Skeletal muscle tissue (tissue), 4 donors: ENCODE data around the gene GFRA4. TPM values are rescaled to one million over a fixed set of nuclear protein-coding genes. Genes with fewer than 3 reads are reported as not detected.

Source experiments
- H3K27ac ChIP-seq: one replicate; pipeline ENCODE4 v1.7.0; 2013; ENCODE audit warnings: mild to moderate bottlenecking, low read depth, low read length, inconsistent platforms
- H3K27me3 ChIP-seq, 3 donors: one replicate each; pipeline ENCODE4 v1.7.0; 2013; ENCODE audit warnings: low read length in 3 of 3; ENCODE audit not compliant: control insufficient read depth in 3 of 3, insufficient read depth in 3 of 3
- H3K36me3 ChIP-seq, 3 donors: one replicate each; pipeline ENCODE4 v1.7.0; 2013; ENCODE audit warnings: low read length in 3 of 3; ENCODE audit not compliant: control insufficient read depth in 3 of 3, insufficient read depth in 3 of 3
- H3K4me1 ChIP-seq, 3 donors: one replicate each; pipeline ENCODE4 v1.7.0; 2013; ENCODE audit warnings: low read length in 3 of 3, mild to moderate bottlenecking in 3 of 3; ENCODE audit not compliant: control insufficient read depth in 3 of 3, insufficient read depth in 3 of 3
- H3K4me3 ChIP-seq, 3 donors: one replicate each; pipeline ENCODE4 v1.7.0; 2013; ENCODE audit warnings: low read length in 3 of 3
- H3K9ac ChIP-seq, 3 donors: one replicate each; pipeline ENCODE4 v1.7.0; 2013; ENCODE audit warnings: low read length in 3 of 3, mild to moderate bottlenecking in 3 of 3, moderate library complexity in 2 of 3, low read depth in 1 of 3
- H3K9me3 ChIP-seq, 3 donors: one replicate each; pipeline ENCODE4 v1.7.0; 2013; ENCODE audit warnings: low read length in 3 of 3; ENCODE audit not compliant: control insufficient read depth in 3 of 3
- total RNA-seq: library from RNA; depleted of rRNA; stranded (reverse); fragments of >200 nt; gene quantifications from one replicate; pipeline ENCODE4 v1.2.3, GENCODE V29; 2014
- donor health status: Osteomylitis.

Gene GFRA4
- total RNA-seq, 1 donor from 2014 or later = not detected

DNA sequence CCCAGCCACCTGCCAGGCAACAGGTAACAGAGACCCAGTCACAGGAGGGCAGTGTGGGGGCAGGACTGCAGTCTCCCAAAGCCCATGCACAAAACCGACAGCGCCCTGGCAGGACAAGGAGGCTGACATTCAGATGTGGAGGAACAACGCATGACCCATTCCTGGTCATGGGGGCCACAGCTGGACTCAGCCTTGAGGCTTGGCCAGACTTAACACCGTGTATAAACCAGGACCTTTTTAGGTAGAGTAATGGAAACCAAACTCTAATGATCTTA, 8.1 kb downstream of the GFRA4 start:
- no peak overlapping the region for H3K4me3 ChIP-seq
- H3K9me3 ChIP-seq = peaks cover 0 to 8% (median 0%) of the 10 kb centered on the region in 3 donors
- peaks cover 2 to 4% (median 3%) of the 10 kb centered on the region in 3 donors for H3K36me3 ChIP-seq
- no peak overlapping the region for H3K27ac ChIP-seq
- H3K27me3 ChIP-seq = peaks cover 13 to 19% (median 17%) of the 10 kb centered on the region in 3 donors
- no peak overlapping the region for H3K9ac ChIP-seq
- H3K4me1 ChIP-seq = no peaks in the 10 kb centered on the region

DNA sequence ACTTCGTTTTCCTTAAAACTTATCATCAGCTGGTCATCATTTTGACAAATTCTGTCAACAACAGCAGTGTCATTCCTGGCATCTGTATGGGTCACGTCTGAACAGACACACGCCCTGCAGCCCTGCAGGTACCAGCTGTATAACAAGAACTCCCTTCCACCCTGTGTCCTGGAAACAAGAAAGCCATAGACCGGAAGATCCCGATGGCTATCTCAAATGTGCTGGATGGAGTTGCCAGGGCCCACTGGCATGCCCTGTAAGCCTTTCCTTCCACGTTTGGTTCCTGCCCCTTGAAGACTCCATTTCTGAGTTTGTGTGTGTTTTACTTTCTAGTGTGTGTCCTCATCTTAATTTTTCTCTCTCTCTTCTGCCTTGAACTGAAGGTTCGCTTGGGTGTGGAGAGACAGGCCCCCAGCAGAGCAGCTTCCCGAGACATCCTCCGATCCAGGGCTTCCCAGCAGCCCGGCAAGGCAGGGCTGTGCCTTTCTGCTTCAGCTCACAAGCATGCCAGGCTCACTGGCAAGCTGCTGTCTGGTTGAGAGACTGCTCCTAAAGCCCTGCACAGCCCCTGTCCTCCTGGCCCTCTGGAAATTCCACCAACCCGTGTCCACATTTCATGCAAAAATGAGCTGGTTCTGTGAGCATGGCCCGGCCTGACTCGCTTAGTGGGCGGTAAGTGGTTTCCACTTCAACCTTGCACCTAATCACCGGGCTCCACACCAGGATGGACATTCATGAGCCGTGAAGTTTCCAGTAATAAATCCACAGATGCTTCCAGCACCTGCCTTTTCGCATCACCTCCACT, 8.7 kb downstream of the GFRA4 start:
- Histone ChIP-seq H3K9me3 (peaks cover 0 to 8% (median 0%) of the 10 kb centered on the region in 3 donors), H3K4me1 (no peaks in the 10 kb centered on the region), H3K9ac (no peak overlapping the region), H3K4me3 (no peak overlapping the region), H3K36me3 (peaks cover 4 to 7% (median 6%) of the 10 kb centered on the region in 3 donors), H3K27ac (no peak overlapping the region), H3K27me3 (peaks cover 7 to 14% (median 12%) of the 10 kb centered on the region in 3 donors)

DNA sequence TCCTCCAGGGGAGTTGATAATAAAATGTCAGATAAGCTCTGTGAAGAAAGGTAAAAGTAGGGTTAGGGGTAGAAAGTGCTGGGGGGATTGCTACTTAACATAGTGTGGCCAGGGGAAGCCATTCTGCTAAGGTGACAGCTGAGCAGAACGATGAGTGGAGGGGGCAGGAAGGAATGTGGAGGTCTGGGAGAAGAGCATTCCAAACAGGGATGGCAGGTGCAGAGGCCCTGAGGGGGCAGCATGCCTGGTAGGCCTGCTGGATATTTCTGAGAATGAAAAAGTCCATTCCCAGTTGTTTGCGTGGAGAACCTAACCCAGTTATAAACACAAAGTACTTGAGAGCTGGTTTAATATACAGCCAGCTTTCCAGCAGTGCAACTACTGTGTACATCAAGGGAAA, 9.3 kb downstream of the GFRA4 start:
- Histone ChIP-seq H3K9ac (no peak overlapping the region), H3K27ac (no peak overlapping the region), H3K9me3 (peaks cover 0 to 8% (median 0%) of the 10 kb centered on the region in 3 donors), H3K4me1 (no peaks in the 10 kb centered on the region), H3K4me3 (no peak overlapping the region), H3K36me3 (peaks cover 4 to 10% (median 9%) of the 10 kb centered on the region in 3 donors), H3K27me3 (peaks cover 6 to 10% (median 8%) of the 10 kb centered on the region in 3 donors)

DNA sequence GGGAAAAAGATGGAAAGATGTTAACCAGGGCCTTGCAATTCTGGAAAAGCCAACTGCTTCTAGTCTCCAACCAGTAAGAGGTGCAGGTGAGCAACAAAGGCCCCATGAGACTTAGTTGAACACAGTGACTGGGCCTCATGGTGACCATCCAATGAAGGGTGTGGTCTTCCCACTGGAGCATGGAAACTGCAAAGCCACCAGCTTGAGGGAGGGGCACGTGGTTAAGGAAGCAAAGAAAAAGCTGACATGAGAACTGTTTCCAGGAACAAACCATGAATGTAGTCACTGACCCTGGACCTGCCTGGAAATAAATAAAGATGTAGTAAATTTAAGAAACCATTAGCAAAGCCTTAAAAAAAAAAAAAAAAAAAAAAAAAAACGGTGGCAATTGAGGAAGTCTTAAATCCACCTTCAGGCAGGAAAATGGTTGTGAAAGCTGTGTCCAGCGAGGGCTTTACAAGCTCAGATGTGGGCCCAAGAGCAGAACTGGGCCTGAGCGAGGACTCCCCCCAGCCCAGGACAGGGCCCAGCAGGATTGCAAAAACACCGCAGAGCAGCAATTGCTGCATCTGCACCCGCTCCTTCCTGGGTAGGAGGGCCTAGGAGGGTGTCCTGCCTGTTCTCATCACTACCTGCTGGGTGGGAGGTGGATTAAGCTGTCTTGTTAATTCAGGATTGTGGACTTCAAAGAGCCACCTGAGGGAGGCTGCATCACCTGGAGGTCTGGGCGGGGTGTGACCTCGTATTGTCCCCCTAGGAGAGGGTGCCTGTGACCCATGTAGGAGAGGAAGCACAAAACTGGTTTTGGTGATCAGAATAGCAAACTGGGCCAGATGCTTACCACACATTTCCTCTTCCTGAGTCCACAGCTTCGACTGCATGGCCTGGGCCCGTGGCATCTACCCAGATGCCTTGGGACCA, 10.3 kb downstream of the GFRA4 start:
- Histone ChIP-seq H3K9me3 (peaks cover 0 to 8% (median 0%) of the 10 kb centered on the region in 3 donors), H3K9ac (no peak overlapping the region), H3K27me3 (peaks cover 0 to under 1% (median under 1%) of the 10 kb centered on the region in 3 donors), H3K36me3 (peaks cover 9 to 16% (median 10%) of the 10 kb centered on the region in 3 donors), H3K27ac (no peak overlapping the region), H3K4me3 (no peak overlapping the region), H3K4me1 (no peaks in the 10 kb centered on the region)

DNA sequence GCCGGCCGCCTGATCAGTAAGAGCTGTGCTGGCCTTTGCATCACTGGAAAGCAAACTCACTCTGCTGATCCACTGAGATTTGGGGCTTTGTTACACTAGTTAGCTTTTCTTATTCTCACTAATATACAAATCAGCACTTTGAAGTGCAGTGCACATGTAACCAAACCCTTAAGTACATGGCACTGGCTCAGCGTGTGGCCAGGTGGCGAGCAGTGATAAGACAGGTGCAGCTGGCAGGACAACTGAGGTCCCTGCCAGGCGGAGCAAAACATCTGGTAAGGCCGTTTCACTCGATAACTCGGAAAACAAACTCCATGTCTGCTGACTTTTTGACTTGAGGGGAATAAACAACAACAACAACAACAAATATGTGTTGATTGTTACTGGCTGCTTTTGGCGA, 11.0 kb downstream of the GFRA4 start:
- no peak overlapping the region for H3K9ac ChIP-seq
- no peaks in the 10 kb centered on the region for H3K4me1 ChIP-seq
- peaks cover 9 to 18% (median 10%) of the 10 kb centered on the region in 3 donors for H3K36me3 ChIP-seq
- H3K27me3 ChIP-seq = no peaks in the 10 kb centered on the region
- H3K4me3 ChIP-seq = no peak overlapping the region
- H3K9me3 ChIP-seq = peaks cover 0 to 8% (median 0%) of the 10 kb centered on the region in 3 donors
- no peak overlapping the region for H3K27ac ChIP-seq

DNA sequence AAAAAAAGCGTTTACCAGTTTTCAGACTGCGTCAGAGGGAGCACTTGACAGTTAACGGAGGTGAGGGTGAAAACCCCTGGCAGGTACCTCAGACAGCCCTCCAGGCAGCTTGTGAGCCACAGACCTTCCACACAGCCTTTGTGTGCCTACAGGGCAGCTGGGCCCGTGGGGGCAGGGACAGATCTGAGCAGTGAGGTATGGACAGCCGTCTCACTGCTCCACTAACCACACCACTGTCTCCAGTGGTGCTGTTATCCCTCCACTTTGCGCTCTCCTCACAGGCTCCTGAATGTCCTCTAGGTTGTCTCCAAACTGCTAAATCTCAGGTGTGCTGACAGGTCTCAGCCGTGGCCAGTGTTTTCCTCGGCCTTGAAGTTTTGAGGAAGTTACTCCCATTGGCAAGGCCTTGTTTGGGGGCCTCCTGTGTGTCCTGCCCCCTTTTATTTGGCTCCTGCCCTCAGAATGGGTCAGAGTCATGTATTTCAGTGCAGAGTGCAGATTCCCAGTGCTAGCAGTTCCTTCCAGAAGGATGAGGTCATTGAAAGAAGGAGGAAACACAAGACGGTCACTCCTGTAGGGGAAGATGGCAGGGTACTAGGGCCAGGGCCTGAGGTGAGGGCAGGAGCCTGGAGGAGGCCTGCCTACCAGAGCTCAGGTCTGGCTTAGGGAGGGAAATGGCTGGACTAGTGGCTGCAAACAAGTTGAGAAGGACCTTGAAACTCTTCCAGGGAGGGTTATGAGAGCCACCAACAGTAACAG, 11.8 kb downstream of the GFRA4 start:
- no peak overlapping the region for H3K27ac ChIP-seq
- no peaks in the 10 kb centered on the region for H3K27me3 ChIP-seq
- peaks cover 0 to 8% (median 0%) of the 10 kb centered on the region in 3 donors for H3K9me3 ChIP-seq
- no peak overlapping the region for H3K4me3 ChIP-seq
- peaks cover 15 to 23% (median 18%) of the 10 kb centered on the region in 3 donors for H3K36me3 ChIP-seq
- no peaks in the 10 kb centered on the region for H3K4me1 ChIP-seq
- no peak overlapping the region for H3K9ac ChIP-seq

DNA sequence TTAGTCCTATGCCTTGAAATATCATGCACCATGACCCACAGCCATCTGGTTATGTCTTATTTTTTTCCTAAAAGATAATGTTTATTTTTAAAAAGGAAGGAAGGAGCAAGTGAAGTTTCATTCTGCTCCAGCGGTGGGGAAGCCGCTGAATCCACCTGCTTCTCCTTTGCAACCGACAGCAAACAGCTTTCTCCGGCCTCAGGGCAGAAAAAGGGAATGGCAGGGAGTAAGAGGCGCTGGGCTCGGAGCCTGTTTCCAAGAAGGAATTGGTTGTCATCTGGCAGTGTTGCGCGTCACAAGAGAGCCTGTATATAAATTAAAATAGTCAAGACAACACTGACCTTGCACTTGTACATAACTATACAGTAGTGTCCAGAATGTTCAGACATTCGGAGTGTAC, 14.2 kb downstream of the GFRA4 start:
- H3K36me3 ChIP-seq = peaks cover 31 to 40% (median 31%) of the 10 kb centered on the region in 3 donors
- no peaks in the 10 kb centered on the region for H3K4me1 ChIP-seq
- H3K9me3 ChIP-seq = peaks cover 0 to 3% (median 0%) of the 10 kb centered on the region in 3 donors
- H3K27ac ChIP-seq = no peak overlapping the region
- no peak overlapping the region for H3K9ac ChIP-seq
- no peak overlapping the region for H3K4me3 ChIP-seq
- no peaks in the 10 kb centered on the region for H3K27me3 ChIP-seq

DNA sequence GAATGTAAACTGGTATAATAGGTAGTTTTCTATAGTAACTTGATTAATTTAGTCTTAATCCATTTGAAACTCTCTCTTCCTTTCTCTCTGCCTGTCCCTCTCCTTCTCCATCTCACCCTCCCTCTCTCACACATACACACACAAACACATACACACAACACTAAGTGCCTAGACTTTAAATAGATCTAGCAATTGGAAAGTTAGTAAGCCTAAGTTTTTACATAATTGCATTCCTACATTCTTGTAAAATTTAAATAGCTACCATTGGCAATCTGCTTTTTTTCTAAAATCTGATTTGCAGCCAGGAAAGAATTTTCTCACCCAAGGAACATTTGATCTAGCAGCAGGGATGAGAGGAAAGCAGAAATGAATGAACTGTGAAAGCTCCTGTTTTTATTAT, 15.7 kb downstream of the GFRA4 start:
- Histone ChIP-seq H3K4me3 (no peak overlapping the region), H3K4me1 (no peaks in the 10 kb centered on the region), H3K27ac (no peak overlapping the region), H3K27me3 (no peaks in the 10 kb centered on the region), H3K9ac (no peak overlapping the region), H3K36me3 (peaks cover 37 to 47% (median 38%) of the 10 kb centered on the region in 3 donors), H3K9me3 (no peaks in the 10 kb centered on the region)

DNA sequence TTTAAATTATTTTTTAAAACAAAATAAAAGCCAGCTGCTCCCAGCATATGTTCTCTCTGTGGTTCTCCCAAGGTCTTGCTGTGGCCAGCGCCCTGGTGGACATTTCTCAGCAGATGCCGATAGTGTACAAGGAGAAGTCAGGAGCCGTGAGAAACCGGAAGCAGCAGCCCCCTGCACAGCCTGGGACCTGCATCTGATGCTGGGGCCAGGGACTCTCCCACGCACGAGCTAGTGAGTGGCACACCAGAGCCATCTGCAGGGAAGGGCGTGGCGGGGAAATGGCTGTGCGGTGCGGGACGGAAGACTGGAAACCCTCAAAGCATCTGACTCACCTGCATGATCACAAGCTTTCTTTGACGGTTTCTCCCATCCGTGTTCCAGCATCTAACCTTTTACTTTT, 16.5 kb downstream of the GFRA4 start:
- H3K9ac ChIP-seq = no peak overlapping the region
- no peak overlapping the region for H3K4me3 ChIP-seq
- H3K36me3 ChIP-seq = peaks cover 37 to 53% (median 43%) of the 10 kb centered on the region in 3 donors
- no peaks in the 10 kb centered on the region for H3K27me3 ChIP-seq
- no peaks in the 10 kb centered on the region for H3K9me3 ChIP-seq
- H3K27ac ChIP-seq = no peak overlapping the region
- H3K4me1 ChIP-seq = no peaks in the 10 kb centered on the region
